22Rv1 (cell line): ENCODE results near the gene NOL4L.

Experiments
- H3K27ac ChIP-seq: fragments of 450-650 bp; 2 replicates; pipeline ENCODE4 v1.5.1; 2017
- ZFX ChIP-seq: fragments of 450-650 bp; IDR thresholded peaks from 2 replicates; pipeline ENCODE4 v1.6.1; 2017; ENCODE audit warnings: antibody characterized with exemption, borderline replicate concordance
- TF ChIP-seq, protein P1 (sequence below): fragments of 450-650 bp; IDR thresholded peaks from 2 replicates; pipeline ENCODE4 v1.5.1; 2017; ENCODE audit warnings: mild to moderate bottlenecking

The NOL4L gene

DNA sequence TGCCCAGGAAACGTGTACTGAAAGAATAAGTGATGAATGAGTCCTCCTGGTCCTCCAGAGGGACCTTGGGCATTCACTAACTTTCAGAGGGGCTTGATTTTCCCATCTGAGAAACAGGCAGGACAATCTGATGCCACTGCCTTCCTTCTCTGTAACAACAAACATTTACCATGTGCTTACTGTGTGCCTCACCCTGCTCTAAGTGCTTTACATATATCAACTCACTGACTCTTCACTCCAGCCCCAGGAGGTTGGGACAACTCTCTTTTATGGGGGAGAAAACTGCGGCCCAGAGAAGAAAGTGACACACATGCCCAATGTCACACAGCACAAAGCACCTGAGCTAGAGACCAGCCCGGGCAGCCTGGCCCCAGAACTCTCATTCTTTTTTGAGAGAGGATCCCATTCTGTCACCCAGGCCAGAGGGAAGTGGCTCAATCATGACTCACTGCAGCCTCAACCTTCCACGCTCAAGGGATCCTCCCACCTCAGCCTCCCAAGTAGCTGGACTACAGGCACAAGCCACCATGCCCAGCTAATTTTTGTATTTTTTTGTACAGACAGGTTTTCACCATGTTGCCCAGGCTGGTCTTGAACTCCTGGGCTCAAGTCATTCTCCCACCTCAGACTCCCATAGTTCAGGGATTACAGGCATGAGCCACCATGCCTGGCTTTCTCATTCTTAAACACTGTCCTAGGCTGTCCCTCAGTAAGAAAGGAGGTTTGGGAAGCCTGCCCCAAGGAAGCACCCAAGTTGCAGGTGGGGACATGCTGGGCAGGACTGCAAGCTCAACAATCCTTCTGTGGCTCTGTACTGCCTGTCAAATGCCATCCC is 38.0 kb downstream of the NOL4L start:
- TF ChIP-seq ZFX = no peak
- TF ChIP-seq, protein P1, sequence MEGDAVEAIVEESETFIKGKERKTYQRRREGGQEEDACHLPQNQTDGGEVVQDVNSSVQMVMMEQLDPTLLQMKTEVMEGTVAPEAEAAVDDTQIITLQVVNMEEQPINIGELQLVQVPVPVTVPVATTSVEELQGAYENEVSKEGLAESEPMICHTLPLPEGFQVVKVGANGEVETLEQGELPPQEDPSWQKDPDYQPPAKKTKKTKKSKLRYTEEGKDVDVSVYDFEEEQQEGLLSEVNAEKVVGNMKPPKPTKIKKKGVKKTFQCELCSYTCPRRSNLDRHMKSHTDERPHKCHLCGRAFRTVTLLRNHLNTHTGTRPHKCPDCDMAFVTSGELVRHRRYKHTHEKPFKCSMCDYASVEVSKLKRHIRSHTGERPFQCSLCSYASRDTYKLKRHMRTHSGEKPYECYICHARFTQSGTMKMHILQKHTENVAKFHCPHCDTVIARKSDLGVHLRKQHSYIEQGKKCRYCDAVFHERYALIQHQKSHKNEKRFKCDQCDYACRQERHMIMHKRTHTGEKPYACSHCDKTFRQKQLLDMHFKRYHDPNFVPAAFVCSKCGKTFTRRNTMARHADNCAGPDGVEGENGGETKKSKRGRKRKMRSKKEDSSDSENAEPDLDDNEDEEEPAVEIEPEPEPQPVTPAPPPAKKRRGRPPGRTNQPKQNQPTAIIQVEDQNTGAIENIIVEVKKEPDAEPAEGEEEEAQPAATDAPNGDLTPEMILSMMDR = no peak
- H3K27ac ChIP-seq = no peak overlapping the region

DNA sequence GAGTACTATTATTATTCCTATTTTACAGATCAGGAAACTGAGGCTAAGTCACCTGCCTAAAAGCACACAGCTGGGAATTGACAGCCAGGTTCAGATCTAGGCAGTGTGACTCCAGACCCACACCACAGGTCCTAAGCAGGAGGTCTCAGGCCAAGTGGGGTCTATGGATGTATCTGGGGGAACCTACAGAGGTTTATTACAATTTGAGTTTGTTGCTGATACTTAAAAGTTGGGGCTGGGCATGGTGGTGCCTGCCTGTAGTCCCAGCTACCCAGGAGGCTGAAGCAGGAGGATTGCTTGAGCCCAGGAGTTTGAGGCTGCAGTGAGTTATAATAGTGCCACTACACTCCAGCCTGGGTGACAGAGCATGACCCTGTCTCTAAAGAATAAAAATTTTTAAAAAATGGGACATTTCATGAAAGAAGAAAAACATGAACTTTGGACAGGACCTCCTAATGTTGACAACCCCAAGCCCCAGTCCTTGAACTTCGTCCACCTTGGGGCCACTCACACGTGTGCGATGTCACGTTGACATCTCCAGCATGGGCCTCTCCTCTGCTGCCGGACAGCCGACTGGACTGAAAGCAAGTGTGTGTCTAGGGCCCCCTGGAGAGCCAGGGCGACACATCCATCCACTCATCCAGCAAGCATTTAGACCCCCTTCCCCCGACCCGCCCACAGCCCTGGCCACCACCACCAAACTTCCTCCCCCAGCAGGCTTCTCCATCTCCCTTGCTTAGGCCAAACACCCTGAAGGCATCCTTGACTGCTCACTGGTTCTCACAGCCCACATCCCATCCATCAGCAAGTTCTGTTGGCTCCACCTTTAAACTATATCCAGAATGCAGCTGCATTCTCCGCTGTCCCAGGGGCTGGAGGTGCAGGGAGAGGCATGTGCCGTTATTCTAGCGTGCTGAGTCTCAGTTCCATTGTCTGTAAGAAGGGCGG is 40.0 kb downstream of the NOL4L start:
- no peak overlapping the region for H3K27ac ChIP-seq
- TF ChIP-seq ZFX = no peak
- TF ChIP-seq, protein P1 = no peak

DNA sequence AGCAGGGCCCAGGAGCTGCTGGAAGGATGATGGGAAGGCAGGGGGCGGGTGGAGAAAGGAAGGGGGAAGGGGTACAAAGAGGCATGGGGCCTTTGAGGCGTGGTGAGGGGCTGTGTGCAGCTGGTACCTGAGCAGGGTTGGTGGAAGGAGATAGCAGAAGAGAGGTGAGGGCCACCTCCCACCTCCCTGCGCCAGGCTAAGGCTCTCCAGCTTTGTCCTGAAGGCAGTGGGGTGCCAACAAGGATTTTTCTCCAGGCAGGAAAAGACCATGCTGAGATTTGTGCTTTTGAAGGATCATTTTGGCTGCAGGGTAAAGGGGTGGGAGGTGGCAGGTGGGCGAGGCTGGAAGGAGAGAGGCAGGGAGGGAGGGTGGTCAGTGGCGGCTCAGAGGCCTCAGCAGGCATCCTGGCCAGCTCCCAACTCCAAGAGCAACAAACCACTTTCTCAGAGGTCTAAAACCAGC is 40.8 kb downstream of the NOL4L start:
- H3K27ac ChIP-seq = no peak overlapping the region
- no peak for TF ChIP-seq ZFX
- TF ChIP-seq, protein P1 = no peak

DNA sequence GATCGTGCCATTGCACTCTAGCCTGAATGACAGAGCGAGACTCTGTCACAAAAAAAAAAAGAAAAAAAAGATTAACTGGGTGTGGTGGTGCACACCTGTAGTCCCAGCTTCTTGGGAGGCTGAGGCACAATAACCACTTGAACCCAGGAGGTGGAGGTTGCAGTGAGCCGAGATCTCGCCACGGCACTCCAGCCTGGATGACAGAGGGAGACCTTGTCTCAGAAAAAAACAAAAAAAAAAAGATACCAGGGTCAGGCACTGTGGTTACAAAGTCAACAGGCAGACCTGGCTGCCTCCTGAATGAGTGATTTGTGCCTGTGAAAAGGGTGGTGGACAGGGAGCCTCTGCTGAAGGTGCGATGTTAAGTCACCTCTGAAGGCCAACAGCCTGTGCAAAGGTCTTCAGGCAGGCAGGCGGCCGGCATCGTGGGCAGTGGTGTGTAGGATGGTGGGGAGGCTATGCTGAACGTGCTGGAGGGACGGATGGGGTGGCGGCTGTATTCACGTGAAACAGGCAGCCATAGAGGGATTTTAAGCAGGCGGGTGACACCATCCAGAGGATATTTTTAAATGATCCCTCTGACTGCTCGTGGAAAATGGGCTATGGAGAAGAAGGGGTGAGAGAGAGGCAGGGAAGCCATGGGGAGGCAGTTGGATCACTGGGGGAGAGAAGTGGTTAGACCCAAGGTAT is 41.4 kb downstream of the NOL4L start:
- H3K27ac ChIP-seq = no peak overlapping the region
- TF ChIP-seq ZFX = no peak
- TF ChIP-seq, protein P1 = no peak

DNA sequence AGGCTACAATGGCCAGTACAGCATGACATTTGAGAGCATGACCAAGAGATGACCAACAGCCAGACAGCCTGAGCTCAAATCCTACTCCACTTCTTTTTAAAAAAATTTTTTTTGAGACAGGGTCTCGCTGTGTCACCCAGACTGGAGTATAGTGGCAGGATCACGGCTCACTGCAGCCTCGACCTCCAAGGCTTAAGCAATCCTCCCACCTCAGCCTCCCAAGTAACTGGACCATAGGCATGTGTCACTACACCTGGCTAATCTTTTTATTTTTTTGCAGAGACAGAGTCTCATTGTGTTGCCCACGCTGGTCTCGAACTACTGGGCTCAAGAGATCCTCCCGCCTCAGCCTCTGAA is 42.9 kb downstream of the NOL4L start:
- TF ChIP-seq, protein P1 = no peak
- TF ChIP-seq ZFX = no peak
- H3K27ac ChIP-seq = no peak overlapping the region

DNA sequence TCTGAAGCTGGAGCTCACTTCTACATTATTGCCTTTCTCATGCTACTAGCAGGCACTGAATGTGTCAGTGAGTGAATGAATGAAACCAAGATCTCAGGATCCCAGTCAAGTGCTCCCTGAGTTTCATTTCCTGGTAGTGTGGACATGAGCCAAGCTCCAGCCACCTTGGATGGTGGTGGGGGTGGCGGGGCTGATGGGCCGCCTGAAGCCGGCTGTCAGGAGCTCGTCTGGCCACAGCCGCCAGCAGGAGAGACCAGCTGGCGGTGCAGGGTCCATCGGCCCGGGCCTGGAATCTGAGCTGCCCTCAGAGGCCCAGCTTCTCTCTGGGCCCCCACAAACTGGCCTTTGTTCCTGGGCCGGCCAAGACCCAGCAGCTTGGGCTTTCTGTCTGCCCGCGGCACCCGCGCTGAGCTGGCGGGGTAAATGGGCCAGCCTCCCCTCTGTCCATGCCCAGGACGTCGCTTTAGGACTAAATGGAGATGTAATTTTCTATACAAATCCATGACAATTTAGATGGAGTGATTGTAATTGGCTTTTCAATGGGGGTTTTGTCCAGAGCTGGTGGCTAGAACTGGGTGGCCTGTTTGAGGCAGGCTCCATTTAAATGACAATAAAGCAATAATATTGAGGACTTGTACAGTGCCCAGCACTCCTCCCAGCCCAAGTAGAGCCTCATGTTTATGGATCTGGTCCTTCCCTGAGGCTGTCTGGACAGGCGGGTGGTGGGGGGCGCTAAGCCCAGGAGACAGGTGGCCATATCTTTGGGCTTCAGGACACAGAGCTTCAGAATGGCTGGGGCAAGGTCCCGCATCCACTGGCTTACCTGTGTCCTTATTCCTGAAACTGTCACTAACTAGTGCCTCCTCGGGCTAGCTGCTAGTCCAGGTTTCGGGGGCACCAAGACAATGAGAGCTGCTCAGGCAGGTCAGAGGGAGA is 43.5 kb downstream of the NOL4L start:
- no peak overlapping the region for H3K27ac ChIP-seq
- TF ChIP-seq, protein P1 = no peak
- TF ChIP-seq ZFX = no peak
